HL-60/S4 treated with phorbol 12-myristate 13-acetate at 8.2 ng/mL for 4 days and 3 days (cell line): Measurements from ENCODE around the gene SPRED3.

ENCODE experiments used
- in situ Hi-C: fragments of 300-500 bp; cut with MboI; formaldehyde crosslinking; loops from 2 replicates; pipeline ENCODE4 v1.15.0; 2022; ENCODE audit warnings: low sequenced_read_pairs

The SPRED3 gene

GRCh38 chr19:38369584-38369983 lies 18.9 kb upstream of the SPRED3 start:
- in situ Hi-C loops: loop anchor here (25.0 kb wide), 1 partner anchor 457 kb away; the partner anchor contains the start of genes SIPA1L3 and WDR87

DNA sequence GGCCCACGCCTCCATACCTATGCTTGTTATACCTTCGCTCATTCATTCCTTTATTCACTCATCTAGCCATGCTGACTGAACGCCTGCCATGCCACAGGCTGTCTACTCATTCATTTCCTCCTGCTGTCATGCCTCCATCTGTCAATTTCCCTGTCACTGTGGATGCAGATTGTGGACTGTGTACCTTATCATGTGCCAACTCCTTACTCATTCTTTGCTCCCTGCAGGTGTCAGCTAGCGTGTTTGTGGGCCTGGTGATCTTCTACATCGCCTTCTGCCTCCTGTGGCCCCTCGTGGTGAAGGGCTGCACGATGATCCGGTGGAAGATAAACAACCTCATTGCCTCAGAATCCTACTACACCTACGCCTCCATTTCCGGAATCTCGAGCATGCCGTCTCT lies 18.2 kb upstream of the SPRED3 start:
- in situ Hi-C loops: loop anchor here (25.0 kb wide), 1 partner anchor 458 kb away; the partner anchor contains the start of genes SIPA1L3 and WDR87

DNA sequence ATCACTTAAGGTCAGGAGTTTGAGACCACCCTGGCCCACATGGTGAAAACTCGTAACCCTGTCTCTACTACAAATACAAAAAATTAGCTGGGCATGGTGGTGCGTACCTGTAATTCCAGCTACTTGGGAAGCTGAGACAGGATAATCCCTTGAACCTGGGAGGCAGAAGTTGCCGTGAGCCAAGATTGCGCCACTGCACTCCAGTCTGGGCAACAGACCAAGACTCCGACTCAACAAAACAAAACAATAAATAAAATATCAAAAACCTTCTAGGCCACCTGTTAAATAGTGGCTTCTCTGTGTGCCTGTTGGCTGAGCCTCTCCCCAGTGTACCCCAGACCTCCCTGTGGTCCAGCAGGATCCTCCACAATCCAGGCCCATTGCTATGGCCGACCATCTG lies 17.4 kb upstream of the SPRED3 start:
- in situ Hi-C loops: loop anchor here (25.0 kb wide), 1 partner anchor 459 kb away; the partner anchor contains the start of genes SIPA1L3 and WDR87

GRCh38 chr19:38373907-38374331 lies 14.6 kb upstream of the SPRED3 start:
- in situ Hi-C loops: loop anchor here (25.0 kb wide), 1 partner anchor 462 kb away; the partner anchor contains the start of genes SIPA1L3 and WDR87

DNA sequence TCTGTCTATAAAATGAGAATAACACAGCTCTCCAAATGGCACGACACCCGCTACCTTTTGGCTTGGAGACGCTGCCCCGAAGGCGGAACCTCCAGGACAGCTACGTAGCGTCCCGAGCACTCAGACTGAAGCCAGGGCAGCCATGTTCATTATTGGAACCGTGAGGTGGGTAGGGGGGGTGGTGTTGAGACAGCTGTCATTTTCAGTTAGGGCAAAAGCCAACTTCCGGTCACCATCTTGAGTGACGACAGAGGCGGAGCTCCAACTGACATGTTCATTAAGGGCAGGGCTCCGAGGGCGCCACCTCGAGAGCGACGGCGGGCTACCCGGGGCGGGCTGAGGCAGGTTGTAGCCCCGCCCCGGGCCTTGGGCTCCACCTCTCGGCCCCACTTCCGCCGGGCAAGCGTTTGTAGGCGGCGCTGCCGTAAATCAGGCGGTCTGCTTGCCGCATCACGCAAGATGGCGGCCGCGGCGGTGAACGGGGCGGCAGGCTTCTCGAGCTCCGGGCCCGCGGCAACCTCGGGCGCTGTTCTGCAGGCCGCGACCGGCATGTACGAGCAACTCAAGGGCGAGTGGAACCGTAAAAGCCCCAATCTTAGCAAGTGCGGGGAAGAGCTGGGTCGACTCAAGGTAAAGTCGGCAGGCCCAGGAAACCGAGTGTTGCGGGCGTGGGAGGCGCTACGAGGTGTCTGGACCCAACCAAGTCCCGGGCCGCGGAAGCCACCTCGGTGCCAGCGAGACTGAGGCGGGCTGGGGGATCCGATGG lies 14.0 kb upstream of the SPRED3 start, which contains the start of gene PSMD8:
TSS of gene PSMD8 (plus strand) at position 240 of the 766 bp plus-strand sequence. CDS start at position 271, 31 bp downstream.
- in situ Hi-C loops: loop anchor here (25.0 kb wide), 1 partner anchor 462 kb away; the partner anchor contains the start of genes SIPA1L3 and WDR87

DNA sequence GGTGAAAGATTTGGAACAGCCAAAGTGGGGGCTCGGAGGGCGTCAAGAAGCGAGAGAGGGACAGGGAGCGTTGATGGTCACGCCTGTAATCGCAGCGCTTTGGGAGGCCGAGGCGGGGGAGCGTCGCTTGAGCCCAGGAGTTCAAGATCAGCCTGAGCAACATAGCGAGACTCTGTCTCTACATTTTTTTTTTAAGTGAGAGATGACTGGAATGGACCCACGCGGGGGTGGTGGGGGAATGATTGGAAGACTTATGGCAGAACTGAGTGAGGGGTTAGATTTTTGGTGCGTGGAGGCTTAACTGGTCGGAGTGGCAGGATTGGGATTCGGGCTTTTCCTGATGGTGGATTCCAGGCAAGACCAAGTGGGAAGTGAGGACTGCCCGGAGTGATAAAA lies 13.4 kb upstream of the SPRED3 start:
- in situ Hi-C loops: no loop called here

DNA sequence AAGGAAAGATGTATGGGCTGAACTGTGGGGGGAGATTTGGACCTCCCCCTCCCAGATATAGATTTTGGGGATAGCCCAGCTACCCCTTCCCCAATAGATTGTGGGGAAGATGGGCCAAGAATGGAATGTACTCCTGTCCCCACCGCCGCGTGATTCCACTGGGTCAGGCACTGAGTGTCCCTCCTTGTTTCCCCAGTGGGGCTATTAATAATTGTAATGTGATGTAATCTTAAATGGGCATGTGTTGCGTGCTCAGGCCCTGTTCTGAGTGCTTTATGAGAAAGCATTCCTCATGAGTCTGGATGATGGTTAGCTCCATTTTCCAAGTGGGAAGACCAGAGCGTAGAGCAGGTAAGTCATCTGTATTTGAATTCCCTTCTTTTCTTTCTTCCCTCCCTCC lies 12.7 kb upstream of the SPRED3 start:
- in situ Hi-C loops: no loop called here

DNA sequence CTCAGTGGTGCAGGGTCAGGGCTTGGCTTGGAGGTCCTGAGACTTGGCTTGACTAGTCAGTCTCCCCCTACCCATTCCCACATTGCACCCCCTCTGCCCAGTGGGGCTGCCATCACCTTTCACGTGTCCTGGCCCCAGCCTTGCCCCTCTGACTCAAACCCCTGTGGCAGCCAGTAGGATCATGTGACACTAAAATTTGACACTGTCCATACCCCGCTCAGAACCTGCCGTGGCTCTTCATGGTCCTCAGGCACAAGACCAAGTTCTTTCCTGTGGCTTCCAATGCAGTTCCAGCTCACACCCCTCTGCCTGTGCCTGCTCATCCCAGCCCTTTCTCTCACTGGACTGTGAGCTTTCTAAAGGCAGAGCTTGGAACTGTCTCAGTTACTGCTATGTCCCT lies 11.9 kb upstream of the SPRED3 start:
- in situ Hi-C loops: no loop called here

- in situ Hi-C loops: no loop called here
These were observed 11.4 kb upstream of the SPRED3 start for GRCh38 chr19:38377052-38377451.

DNA sequence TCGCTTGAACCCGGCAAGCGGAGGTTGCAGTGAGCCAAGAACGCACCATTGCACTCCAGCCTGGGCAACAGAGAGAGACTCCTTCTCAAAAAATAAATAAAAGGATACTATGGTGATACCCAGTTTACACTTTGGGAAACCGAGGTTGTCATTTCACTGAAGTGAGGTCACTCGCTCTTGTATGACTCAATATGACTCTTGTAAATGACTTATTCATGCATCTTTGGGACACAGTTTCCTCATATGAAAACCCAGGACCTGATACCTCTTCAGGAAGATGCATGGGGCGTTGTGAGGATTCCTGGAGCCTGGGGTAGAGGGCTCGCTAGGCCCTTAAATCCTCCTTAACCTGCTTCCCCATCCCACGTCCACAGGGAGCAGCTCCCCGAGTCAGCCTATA lies 9.6 kb upstream of the SPRED3 start:
- in situ Hi-C loops: no loop called here

DNA sequence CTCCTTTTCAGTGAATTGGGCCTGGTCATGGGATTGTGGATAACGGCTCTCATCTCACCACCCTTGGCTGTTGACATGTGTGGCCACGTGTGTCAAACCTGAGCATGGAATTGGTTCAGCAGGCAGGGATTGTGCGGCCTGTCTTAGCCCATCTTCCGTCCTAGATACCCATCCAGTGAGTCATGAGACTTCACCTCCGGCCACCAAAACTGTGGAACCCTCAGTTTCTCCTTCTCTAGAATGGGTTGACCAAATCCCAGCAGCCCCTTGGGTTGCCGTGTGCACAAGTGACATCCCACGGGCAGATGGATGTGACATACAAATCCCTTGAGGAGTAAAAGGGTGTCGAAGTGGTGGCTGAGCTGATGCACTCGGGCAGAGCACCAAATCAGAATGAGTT lies 7.4 kb upstream of the SPRED3 start:
- in situ Hi-C loops: no loop called here

- in situ Hi-C loops: no loop called here
These were observed 5.3 kb upstream of the SPRED3 start for GRCh38 chr19:38383184-38383583.

DNA sequence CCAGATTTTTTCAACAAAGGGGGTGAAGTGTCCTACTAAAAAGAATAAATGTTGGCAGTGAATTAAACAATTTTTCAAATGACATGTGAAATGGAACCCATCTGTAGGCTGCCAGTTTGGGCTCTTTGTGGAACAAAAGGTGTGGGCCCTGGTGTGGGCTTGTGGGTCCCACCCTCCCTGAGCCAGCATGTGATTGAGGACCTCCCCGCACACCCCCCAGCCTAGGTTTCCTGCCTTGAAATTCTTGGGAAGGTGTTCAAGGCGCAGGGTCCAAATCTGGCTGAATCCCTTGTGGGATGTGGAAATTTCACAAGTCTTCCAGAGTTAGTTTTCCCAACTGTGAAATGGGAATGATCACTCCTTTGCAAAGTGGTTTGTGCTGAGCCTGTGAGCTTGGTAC lies 4.8 kb upstream of the SPRED3 start:
- in situ Hi-C loops: no loop called here

- in situ Hi-C loops: no loop called here
These were observed 4.1 kb upstream of the SPRED3 start for GRCh38 chr19:38384209-38385027.

DNA sequence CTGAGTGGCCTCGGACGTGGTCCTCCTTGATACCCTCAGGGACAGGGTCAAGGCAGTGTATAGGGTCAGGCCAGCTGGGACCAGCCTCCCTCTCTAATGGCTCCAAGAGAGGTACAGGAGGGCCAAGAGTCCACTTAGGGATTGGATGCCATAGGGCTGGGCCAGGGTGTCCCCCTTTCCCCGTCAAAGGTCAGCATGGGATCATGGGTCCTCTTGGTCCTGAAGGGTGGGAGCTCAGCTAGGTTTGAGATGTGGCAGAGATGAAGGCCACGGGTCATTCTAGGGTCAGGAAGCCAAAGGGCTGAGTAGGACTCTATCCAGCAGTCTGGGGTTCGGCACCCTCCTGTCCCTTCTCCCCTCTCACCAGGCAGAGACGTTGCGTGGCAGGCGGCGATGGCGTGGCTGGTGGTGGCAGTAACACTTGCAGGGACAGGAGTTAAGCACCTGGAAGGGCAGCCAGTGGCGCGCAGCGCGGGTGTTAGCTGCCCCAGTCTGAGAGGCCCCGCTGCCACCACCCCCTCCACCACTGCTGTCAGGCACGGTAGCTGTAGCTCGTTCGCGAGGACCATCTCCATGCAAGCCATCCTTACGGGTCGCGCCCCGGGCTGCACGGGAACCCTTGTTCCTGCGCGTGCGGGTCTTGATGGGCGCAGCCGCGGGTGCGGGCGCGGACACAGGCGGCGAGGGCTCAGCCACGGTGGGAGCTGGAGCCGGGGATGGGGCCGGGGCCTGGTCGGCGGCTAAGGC lies 3.3 kb upstream of the SPRED3 start:
- in situ Hi-C loops: no loop called here

DNA sequence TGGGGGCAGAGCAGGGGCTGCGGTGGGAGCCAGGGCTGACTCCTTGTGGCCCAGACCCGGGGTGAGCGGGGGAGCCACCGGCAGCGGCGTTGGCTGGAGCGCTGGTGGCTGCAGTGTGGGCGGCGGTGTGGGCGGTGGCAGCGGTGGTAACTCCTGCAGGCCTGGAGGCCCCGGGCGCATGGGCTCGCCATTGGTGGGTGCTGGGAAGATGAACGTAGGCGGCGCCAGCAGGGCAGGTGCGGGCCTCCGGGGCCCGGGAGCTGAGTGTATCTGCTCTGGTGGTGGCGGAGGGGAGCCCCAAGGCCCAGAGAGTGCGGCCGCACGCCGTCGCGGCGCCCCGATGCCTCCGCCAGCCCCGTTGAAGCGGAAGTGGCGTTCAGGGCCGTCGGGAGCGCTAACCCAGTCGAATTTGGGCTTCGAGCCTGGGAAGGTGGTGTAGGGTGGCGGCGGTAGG lies 2.7 kb upstream of the SPRED3 start:
- in situ Hi-C loops: no loop called here

DNA sequence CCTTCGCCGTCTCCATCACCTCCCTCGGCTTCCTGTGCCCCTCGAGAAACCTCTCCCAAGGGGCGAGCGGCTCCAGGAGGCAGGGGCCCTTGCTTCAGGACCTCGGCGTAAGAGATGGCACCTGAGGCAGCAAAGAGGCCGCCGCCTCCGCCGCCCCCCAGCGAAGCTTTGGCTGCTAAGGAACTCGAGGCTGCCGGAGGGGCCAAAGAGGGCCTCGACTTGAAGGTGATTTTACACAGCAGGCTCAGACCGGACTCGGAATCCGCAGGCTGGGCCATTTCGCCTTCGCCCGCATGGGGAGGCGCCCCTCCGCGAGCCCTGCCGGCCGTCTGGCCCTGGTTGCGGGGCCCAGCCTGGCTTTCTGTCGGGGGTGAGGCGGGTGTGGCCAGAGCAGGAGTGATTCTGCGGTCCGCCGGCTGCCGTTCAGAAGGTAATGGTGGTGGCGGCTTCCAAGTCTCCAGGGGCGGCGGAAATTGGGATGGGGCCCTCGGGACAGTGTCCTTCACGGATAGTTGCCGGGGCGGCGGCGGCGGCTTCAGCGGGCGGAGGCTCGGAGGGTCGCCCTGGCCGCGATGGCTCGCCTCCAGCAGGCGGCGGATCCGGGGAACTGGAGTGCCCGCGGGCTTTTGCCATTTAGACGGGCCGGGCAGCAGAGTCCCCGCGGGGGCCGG lies 2.1 kb upstream of the SPRED3 start:
- in situ Hi-C loops: no loop called here

- in situ Hi-C loops: no loop called here
These were observed 1.4 kb upstream of the SPRED3 start for GRCh38 chr19:38386971-38387549.

- in situ Hi-C loops: no loop called here
These were observed 748 bp upstream of the SPRED3 start, which contains the start of gene GGN for GRCh38 chr19:38387550-38388348. Gene GGN, minus strand, starts transcription at chr19:38388034. Its CDS starts 773 bp downstream, at chr19:38387261.
